ENCODE measurements around the gene IGF1. TPM values are rescaled to one million over a fixed set of nuclear protein-coding genes. Genes with fewer than 3 reads are reported as not detected.

Gene IGF1
- total RNA-seq, 2 experiments from 2014 or later: 0.10 to 0.19 TPM

DNA sequence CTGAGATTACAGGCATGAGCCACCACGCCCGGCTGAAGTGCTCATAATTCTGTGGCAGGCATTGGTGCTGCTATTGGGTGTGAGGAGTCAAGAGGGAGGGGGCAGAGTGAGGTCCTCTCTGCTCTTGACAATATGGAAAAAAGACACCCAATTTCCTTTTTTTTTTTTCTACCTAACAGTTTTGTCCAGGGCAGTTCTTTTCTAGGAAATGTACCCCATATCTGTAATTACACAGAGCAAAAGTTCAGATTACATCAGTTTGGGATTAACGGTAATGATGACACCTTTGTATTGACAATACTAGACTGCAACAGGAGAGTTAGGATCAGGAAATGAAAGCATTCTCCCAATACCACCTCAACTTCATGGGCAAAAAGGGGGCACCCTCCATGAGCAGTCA, 36.3 kb downstream of the IGF1 start:
- Mint-ChIP-seq H3K4me1 (no peaks in the 10 kb centered on the region), H3K4me3 (no peak overlapping the region), H3K9me3 (peaks cover 8% of the 10 kb centered on the region), H3K27ac (no peak overlapping the region), H3K27me3 (no peaks in the 10 kb centered on the region), H3K36me3 (ENCODE audit: low read depth) (no peaks in the 10 kb centered on the region)
- POLR2A ChIA-PET: no interaction called here
- CTCF ChIA-PET: no interaction called here
- no peak for DNase-seq

DNA sequence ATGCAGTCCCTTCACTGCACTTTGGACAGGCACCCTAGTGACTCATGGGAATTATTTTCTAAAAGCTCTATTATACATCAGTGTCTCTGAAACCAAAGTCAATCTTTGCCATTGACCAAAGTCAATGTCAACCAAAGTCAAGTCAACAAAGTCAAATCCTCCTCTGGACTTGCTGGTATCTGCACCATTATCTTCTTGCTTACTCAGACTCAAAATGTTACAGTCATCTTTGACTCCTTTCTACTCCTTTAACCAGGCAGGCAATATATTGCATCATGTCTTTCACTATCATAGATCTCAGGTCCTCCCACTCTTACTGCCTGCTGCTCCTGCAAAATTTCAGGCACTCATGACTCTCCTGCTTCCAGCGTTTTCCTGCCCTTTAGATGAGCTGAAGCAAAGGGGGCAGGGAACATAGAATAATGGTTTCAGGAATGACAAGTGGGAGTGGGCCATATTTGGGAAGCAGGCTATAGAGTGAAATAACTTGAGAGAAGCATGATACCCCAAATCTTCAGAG, 39.2 kb downstream of the IGF1 start:
- Mint-ChIP-seq H3K4me1 (no peaks in the 10 kb centered on the region), H3K36me3 (ENCODE audit: low read depth) (no peaks in the 10 kb centered on the region), H3K4me3 (no peak overlapping the region), H3K9me3 (peaks cover 3% of the 10 kb centered on the region), H3K27me3 (no peaks in the 10 kb centered on the region), H3K27ac (no peak overlapping the region)
- CTCF ChIA-PET: interaction anchor here (1.6 kb wide), 1 partner anchor 10 kb away, joined by 3 read pairs; no protein-coding TSS in a partner anchor
- no peak for DNase-seq
- POLR2A ChIA-PET: no interaction called here

DNA sequence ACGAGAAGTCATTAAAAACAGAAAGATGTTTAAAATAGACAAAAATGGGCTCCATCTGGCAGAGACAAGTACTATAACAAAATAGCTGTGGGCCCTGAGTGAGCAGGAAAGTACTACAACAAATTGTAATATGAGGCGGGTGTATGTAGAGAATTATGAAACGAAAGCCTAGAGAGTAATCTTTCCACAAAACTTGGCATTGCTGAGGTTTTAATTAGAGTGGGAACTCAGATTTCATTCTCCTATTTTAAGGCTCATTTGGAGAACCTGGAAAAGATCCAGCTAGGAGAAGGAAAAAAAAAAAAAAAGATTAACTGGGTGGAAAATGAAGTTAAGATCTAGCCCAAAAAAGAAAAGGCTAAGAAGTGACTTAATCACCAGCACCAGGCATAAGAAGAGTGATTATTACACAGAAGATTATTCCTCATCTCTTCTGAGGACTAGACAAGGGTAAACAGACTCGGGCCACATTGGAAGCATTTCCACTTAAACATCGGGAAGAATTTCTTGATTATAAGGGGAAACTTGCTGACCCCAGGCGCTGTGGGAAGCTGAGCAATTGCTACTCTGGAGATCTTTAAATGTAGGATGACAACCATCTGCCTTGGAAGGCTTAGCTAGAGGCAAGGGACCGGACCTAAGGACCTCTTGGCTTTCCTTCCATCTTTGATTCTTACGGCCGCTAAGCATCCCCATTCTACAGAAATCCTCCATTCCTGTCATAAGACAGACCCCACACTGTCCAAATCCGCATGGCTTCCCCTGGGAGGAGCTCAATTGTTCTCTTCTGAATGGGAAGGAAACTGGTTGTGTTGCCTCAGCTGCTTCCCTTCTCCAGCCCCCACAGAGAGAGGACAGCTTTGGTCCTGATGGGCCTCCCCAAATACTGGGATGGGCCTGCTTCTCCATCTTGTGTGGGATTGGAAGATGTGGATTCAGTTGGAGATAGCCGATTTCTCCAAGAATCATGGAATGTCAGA, 40.6 kb downstream of the IGF1 start:
- Mint-ChIP-seq H3K9me3 (peaks cover 3% of the 10 kb centered on the region), H3K27ac (no peak overlapping the region), H3K4me3 (no peak overlapping the region), H3K4me1 (no peaks in the 10 kb centered on the region), H3K27me3 (no peaks in the 10 kb centered on the region), H3K36me3 (ENCODE audit: low read depth) (no peaks in the 10 kb centered on the region)
- POLR2A ChIA-PET: no interaction called here
- CTCF ChIA-PET: interaction anchor here (0.6 to 1.6 kb wide), 3 partner anchors 8 to 32 kb away, joined by 3 read pairs; no protein-coding TSS in a partner anchor
- DNase-seq: no peak

DNA sequence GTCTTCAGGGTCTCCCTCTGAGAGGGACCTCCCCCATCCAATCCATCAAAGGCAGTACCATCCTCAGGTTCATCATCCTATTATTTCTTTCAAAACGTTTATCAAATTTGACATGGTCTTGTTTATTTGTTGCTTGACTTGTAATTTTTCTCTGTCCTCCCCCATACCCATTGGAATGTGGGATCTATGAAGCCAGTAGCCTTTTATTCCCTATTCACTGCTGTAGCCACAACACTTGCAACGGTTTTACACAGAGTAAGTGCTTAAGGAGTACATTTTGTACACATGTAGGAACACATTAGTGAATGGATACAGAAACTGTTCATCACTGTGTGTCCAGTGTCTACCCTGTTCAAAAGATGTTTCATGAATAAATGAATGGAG, 41.5 kb downstream of the IGF1 start:
- ChIA-PET CTCF (interaction anchor here (0.6 kb wide), 1 partner anchor 32 kb away, joined by 3 read pairs; no protein-coding TSS in a partner anchor), POLR2A (no interaction called here)
- Mint-ChIP-seq H3K27ac (no peak overlapping the region), H3K4me3 (no peak overlapping the region), H3K4me1 (no peaks in the 10 kb centered on the region), H3K36me3 (ENCODE audit: low read depth) (no peaks in the 10 kb centered on the region), H3K27me3 (no peaks in the 10 kb centered on the region), H3K9me3 (no peaks in the 10 kb centered on the region)
- no peak for DNase-seq

DNA sequence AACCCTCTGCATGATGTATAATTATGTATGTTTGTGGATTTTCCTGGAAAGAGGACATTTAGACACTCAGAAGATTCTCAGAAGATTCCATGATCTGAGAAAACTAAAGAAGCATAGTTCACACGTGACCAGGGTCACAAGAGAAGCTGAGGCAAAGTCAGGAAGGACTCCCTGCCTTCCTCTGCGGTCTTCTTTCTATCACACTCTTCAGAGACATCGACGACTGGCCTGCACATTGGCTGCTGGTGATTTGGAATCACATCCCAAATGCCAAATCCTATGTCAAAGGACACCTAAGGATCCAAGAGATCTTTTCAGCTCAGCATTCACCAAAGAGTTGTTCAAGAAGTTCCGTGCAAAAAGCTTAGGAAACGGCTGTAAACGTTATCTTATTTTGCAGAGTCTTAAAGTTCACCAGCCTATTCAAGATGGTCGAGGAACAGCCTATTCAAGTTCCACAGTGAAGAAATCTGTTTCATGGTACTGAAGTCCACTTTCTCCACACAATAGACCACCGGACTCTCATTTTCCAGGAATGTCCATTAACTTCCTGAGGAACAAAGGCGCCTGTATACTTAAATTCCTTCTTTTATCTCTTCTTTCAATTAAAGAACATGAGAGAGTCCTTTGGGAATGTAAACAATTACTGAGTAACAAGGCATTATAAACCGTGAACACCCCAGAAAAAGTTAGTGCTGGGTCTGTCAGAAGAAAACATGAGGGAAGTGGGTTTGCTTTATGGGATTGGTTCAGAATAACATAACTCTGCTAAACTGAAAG, 42.1 kb downstream of the IGF1 start:
- Mint-ChIP-seq H3K27ac (no peak overlapping the region), H3K27me3 (no peaks in the 10 kb centered on the region), H3K9me3 (no peaks in the 10 kb centered on the region), H3K4me3 (no peak overlapping the region), H3K36me3 (ENCODE audit: low read depth) (no peaks in the 10 kb centered on the region), H3K4me1 (no peaks in the 10 kb centered on the region)
- CTCF ChIA-PET: no interaction called here
- DNase-seq: no peak
- POLR2A ChIA-PET: no interaction called here

DNA sequence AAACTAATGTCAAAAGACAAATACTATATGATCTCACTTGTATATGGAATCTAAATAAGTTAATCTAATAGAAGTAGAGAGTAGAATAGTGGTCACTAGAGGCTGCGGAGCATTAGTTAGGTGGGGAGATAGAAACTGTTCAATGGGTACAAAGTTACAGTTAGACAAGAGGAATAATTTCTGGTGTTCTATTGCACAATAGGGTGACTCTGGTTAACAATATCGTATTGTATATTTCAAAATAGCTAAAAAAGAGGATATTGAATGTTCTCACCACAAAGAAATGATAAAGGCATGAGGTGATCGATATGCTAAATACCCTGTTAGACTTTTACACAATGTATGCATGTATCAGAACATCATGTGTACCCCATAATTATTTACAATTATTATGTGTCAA, 42.9 kb downstream of the IGF1 start:
- Mint-ChIP-seq H3K4me3 (no peak overlapping the region), H3K27me3 (peaks cover 4% of the 10 kb centered on the region), H3K27ac (no peak overlapping the region), H3K4me1 (no peaks in the 10 kb centered on the region), H3K36me3 (ENCODE audit: low read depth) (no peaks in the 10 kb centered on the region), H3K9me3 (no peaks in the 10 kb centered on the region)
- DNase-seq: no peak
- ChIA-PET CTCF (no interaction called here), POLR2A (no interaction called here)

DNA sequence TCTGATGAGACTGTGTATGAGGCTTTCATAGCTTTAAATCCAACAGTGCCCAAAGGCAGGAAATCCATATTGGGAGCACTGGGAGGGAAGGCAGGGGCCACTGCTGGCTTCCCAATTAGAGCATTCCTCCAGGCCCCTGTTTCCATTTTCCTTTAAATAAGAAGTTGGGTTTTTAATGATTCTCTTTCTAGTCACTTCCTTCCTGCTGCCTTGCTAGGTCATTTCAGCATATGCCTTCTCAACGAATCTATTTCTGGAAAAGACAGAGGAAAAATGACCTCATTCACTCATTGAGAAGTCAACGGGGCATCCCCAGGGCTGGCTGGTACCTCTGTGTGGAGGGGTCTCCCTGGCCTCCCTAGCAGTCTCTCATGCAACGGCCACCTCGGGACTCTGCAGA, 43.5 kb downstream of the IGF1 start:
- ChIA-PET POLR2A (no interaction called here), CTCF (no interaction called here)
- Mint-ChIP-seq H3K27ac (no peak overlapping the region), H3K9me3 (no peaks in the 10 kb centered on the region), H3K36me3 (ENCODE audit: low read depth) (no peaks in the 10 kb centered on the region), H3K27me3 (peaks cover 4% of the 10 kb centered on the region), H3K4me1 (no peaks in the 10 kb centered on the region), H3K4me3 (no peak overlapping the region)
- no peak for DNase-seq

DNA sequence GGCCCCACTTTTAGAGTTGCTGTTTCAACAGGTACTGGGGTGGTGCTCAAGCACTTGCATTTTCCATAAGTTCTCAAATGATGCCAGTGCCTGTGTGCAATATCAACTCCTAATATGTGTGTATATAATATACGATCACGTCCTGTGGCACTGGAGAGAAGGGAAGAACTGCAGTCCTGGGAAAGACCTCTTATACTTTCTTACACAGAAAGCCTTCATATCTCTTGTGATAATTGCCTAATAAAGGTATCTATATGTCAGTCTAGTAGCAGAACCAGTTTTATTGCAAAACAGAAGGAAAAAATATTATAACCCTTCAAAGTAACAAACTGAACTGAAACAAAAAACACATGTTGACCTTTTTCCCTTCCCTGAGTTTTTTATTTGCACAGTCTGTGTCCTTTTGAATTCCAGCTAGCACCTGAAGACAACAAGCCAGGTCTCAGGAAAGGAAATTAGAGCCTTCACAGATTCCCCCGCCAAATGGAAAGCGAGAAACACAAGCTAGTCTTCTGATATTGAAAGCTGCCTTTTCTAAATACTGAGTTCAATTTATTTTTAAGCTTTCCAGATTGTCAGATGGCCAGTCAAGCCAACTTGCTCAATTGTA, 44.4 kb downstream of the IGF1 start:
- ChIA-PET POLR2A (no interaction called here), CTCF (no interaction called here)
- H3K9me3 Mint-ChIP-seq: no peaks in the 10 kb centered on the region
- H3K27ac Mint-ChIP-seq: no peak overlapping the region
- H3K4me1 Mint-ChIP-seq: no peaks in the 10 kb centered on the region
- no peaks in the 10 kb centered on the region for H3K36me3 Mint-ChIP-seq (ENCODE audit: low read depth)
- no peak overlapping the region for H3K4me3 Mint-ChIP-seq
- peaks cover 5% of the 10 kb centered on the region for H3K27me3 Mint-ChIP-seq
- DNase-seq: no peak

DNA sequence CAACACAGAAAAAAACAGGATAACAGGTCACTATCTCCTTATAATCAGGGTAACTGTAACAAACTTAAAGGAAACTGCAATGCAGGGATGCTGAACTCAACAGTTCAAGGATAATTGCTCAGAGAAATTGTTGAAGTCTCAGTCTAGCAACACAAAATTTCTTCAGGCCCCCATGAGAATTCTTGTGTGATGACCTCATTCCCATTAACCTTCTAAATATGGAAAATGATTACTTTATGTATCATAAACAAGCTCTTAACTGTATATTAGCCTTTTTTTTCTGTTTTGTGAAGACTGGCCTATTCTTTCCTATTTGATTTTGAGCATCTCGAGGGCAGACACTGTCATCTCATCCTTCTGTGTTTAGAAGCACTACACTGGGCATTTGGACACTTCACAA, 47.1 kb downstream of the IGF1 start:
- no peak for DNase-seq
- no peaks in the 10 kb centered on the region for H3K4me1 Mint-ChIP-seq
- H3K9me3 Mint-ChIP-seq: no peaks in the 10 kb centered on the region
- H3K4me3 Mint-ChIP-seq: no peak overlapping the region
- peaks cover 10% of the 10 kb centered on the region for H3K27me3 Mint-ChIP-seq
- ChIA-PET CTCF (no interaction called here), POLR2A (no interaction called here)
- no peak overlapping the region for H3K27ac Mint-ChIP-seq
- no peaks in the 10 kb centered on the region for H3K36me3 Mint-ChIP-seq (ENCODE audit: low read depth)

DNA sequence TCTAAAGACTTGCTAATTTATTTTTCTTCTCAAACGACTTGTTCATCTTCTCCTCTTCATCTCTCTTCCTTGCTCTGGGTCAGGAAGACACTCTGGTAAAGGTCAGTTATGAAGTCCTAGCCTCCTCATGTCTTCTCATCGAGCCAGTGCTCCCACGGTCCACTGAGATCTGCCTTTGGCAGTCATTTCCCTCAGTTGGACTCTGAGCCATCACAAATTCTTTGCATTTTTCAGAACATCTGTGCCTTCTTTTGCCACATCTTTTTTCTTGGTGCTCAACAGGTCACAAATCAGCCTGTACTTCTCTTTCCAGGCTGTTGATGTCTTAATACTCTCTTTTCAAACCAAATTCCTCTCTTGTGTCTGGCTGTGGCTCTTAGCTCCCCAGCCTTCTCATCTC, 49.7 kb downstream of the IGF1 start:
- Mint-ChIP-seq H3K4me3 (no peak overlapping the region), H3K27ac (no peak overlapping the region), H3K27me3 (peaks cover 10% of the 10 kb centered on the region), H3K9me3 (no peaks in the 10 kb centered on the region), H3K36me3 (ENCODE audit: low read depth) (no peaks in the 10 kb centered on the region), H3K4me1 (no peaks in the 10 kb centered on the region)
- POLR2A ChIA-PET: no interaction called here
- DNase-seq: no peak
- CTCF ChIA-PET: interaction anchor here (1.3 kb wide), 1 partner anchor 9 kb away, joined by 4 read pairs; no protein-coding TSS in a partner anchor

DNA sequence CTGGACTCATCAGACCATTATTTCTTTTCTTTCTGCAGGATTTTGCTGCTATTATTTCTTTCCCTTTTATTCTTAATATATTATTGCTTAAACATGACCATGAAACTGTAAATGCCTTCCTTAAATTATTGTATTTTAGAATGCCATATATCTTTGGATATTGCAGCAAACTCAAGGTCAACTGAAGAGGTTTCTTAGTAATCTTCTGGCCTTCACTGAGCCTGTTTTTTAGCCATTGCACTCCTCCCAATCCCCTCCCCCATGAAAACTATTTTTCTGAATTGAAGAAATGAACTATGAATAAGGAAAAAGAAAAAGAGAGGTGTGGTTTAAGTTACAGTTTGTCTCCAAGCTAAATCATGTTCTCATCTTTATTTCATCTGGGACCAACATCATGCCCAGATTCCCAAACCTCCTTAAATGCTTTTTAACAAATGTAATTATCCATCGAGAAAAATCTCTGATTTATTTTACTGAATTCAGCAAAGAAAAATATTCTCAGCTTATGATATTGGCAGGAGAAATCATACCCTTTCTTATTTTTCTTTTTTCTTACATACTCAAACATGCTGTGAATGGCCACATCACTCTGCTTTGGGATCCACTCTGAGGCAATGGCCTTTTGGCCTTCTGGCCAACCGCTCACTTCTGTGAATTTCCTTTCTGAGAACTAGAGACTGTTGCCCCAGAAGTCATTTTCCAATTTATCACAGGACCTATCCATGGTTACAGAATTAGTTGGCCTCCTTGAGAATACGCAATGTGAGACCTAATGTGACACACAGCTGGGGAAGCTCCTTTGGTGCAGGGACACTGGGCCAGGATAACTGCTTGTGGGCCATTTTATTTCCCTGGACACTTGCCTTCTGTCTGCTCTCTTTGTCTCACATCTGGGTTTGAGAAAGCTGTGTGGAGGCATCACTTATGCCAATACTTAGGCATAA, 50.9 kb downstream of the IGF1 start:
- Mint-ChIP-seq H3K4me3 (no peak overlapping the region), H3K4me1 (no peaks in the 10 kb centered on the region), H3K36me3 (ENCODE audit: low read depth) (no peaks in the 10 kb centered on the region), H3K27me3 (peaks cover 10% of the 10 kb centered on the region), H3K27ac (no peak overlapping the region), H3K9me3 (no peaks in the 10 kb centered on the region)
- no peak for DNase-seq
- ChIA-PET POLR2A (no interaction called here), CTCF (interaction anchor here (1.3 kb wide), 1 partner anchor 8 kb away, joined by 4 read pairs; no protein-coding TSS in a partner anchor)

DNA sequence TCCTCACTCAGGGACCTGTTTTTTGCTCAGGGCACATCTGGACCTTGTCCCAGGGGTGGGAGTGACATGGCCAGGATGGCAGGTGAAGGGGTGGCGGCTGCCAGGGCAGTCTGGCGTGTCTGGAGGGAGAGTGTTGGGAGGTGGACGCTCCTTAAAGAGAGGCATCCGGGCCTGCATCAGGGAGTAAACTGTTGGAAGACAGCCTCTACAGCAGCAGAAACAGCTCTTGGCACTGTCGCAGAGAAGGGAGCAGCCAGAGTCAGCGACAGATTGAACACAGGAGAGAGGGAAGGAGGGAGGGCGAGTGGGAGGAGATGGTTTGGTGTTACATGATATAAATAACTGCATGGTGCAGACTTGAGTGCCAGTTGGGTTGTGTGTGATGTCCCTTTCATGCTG, 52.8 kb downstream of the IGF1 start:
- Mint-ChIP-seq H3K27me3 (peaks cover 6% of the 10 kb centered on the region), H3K9me3 (no peaks in the 10 kb centered on the region), H3K4me3 (no peak overlapping the region), H3K27ac (no peak overlapping the region), H3K36me3 (ENCODE audit: low read depth) (no peaks in the 10 kb centered on the region), H3K4me1 (peaks cover 3% of the 10 kb centered on the region)
- DNase-seq: no peak
- POLR2A ChIA-PET: no interaction called here
- CTCF ChIA-PET: interaction anchor here (0.8 kb wide), 1 partner anchor 9 kb away, joined by 3 read pairs; no protein-coding TSS in a partner anchor

Measured in activated CD4-positive, alpha-beta T cell treated with anti-CD3 and anti-CD28 coated beads, Interleukin-2, amount 10 ng/mL, durations not matched to agents 7 days and 5 days (primary cell).